GM12892 (cell line): ENCODE data around the gene ANKRD60.

ENCODE experiments used
- DNase-seq: peaks from one replicate; pipeline ENCODE4 v3.0.0; 2011; ENCODE audit not compliant: insufficient read length
- FAIRE-seq: peaks from 2 replicates; lab custom pipeline; 2011; peaks lifted over from hg19 to GRCh38; lab: Jason Lieb, UNC
- POLR2A ChIP-seq: IDR thresholded peaks from 2 replicates; pipeline ENCODE4 v1.6.1; 2011; ENCODE audit warnings: low read depth, low read length, control low read depth
- POLR2AphosphoS5 ChIP-seq: IDR thresholded peaks from 2 replicates; pipeline ENCODE4 v1.6.1; 2011; ENCODE audit warnings: low read depth, low read length, control low read depth
- TAF1 ChIP-seq: IDR thresholded peaks from 2 replicates; pipeline ENCODE4 v1.6.1; 2011; ENCODE audit warnings: low read depth, mild to moderate bottlenecking, control low read depth, low read length, borderline replicate concordance

ANKRD60 gene

GRCh38 chr20:58175836-58176235 lies 52.6 kb downstream of the ANKRD60 start:
- no peak for FAIRE-seq
- TF ChIP-seq POLR2A (no peak), TAF1 (no peak), POLR2AphosphoS5 (no peak)
- DNase-seq = no peak

- no peak for TF ChIP-seq POLR2A
- FAIRE-seq (no peak), DNase-seq (no peak)
These were observed 53.0 kb downstream of the ANKRD60 start for GRCh38 chr20:58175425-58175824.

- FAIRE-seq = no peak
- DNase-seq = no peak
- TF ChIP-seq TAF1 (no peak), POLR2A (no peak), POLR2AphosphoS5 (no peak)
These were observed 53.7 kb downstream of the ANKRD60 start for GRCh38 chr20:58174708-58175280.

GRCh38 chr20:58173930-58174707 lies 54.3 kb downstream of the ANKRD60 start:
- FAIRE-seq (no peak), DNase-seq (no peak)
- TF ChIP-seq TAF1 (no peak), POLR2A (no peak), POLR2AphosphoS5 (no peak)

- TF ChIP-seq POLR2A (no peak), TAF1 (no peak), POLR2AphosphoS5 (no peak)
- no peak for FAIRE-seq
- DNase-seq = no peak
These were observed 55.4 kb downstream of the ANKRD60 start for GRCh38 chr20:58173091-58173490.

GRCh38 chr20:58171796-58172425 lies 56.5 kb downstream of the ANKRD60 start:
- DNase-seq = no peak
- no peak for FAIRE-seq
- TF ChIP-seq POLR2AphosphoS5 = no peak
- no peak for TF ChIP-seq POLR2A
- no peak for TF ChIP-seq TAF1

GRCh38 chr20:58169450-58169849 lies 59.0 kb downstream of the ANKRD60 start:
- FAIRE-seq (no peak), DNase-seq (no peak)
- no peak for TF ChIP-seq POLR2AphosphoS5
- no peak for TF ChIP-seq TAF1
- TF ChIP-seq POLR2A = no peak

- FAIRE-seq (no peak), DNase-seq (no peak)
- TF ChIP-seq POLR2AphosphoS5 = no peak
- TF ChIP-seq TAF1 = no peak
- no peak for TF ChIP-seq POLR2A
These were observed 59.6 kb downstream of the ANKRD60 start for GRCh38 chr20:58168843-58169242.

GRCh38 chr20:58167759-58168158 lies 60.7 kb downstream of the ANKRD60 start:
- DNase-seq (no peak), FAIRE-seq (no peak)
- TF ChIP-seq POLR2AphosphoS5 (no peak), TAF1 (no peak), POLR2A (no peak)
